IPS-18c (cell line): ENCODE results near the gene BTG1.
"Not testable (repeated sequence)": the region's sequence is repeated elsewhere in the genome, so short reads cannot be mapped to it uniquely, and the experiment has no call there.

ENCODE experiments used
- H3K4me3 ChIP-seq: 2 replicates; pipeline ENCODE4 v1.7.0; 2013; ENCODE audit warnings: low read depth, mild to moderate bottlenecking, low read length, moderate library complexity; ENCODE audit not compliant: insufficient read depth
- H3K9me3 ChIP-seq: one replicate; pipeline ENCODE4 v1.6.1; 2013; ENCODE audit warnings: mild to moderate bottlenecking, low read length, moderate library complexity; ENCODE audit not compliant: control insufficient read depth, insufficient read depth

Gene BTG1

GRCh38 chr12:92138626-92139025, 7.0 kb downstream of the BTG1 start:
- no peak overlapping the region for H3K4me3 ChIP-seq

GRCh38 chr12:92138144-92138543, 7.5 kb downstream of the BTG1 start:
- H3K4me3 ChIP-seq: no peak overlapping the region
- H3K9me3 ChIP-seq: no peaks in the 10 kb centered on the region

More at GRCh38 chr12:92138626-92139025, 7.0 kb downstream of the BTG1 start:
- H3K9me3 ChIP-seq: no peaks in the 10 kb centered on the region

- Histone ChIP-seq H3K4me3 (no peak overlapping the region), H3K9me3 (no peaks in the 10 kb centered on the region)
These were observed 8.5 kb downstream of the BTG1 start for GRCh38 chr12:92136965-92137721.

GRCh38 chr12:92136026-92136730, 9.5 kb downstream of the BTG1 start:
- Histone ChIP-seq H3K4me3 (no peak overlapping the region), H3K9me3 (no peaks in the 10 kb centered on the region)

- H3K4me3 ChIP-seq: not testable (repeated sequence)
These were observed 10.1 kb downstream of the BTG1 start for GRCh38 chr12:92135541-92135940.

GRCh38 chr12:92134638-92135274, 10.9 kb downstream of the BTG1 start:
- no peak overlapping the region for H3K4me3 ChIP-seq
- H3K9me3 ChIP-seq: no peaks in the 10 kb centered on the region

More at GRCh38 chr12:92135541-92135940, 10.1 kb downstream of the BTG1 start:
- H3K9me3 ChIP-seq: not testable (repeated sequence)

GRCh38 chr12:92133795-92134637, 11.6 kb downstream of the BTG1 start:
- Histone ChIP-seq H3K9me3 (no peaks in the 10 kb centered on the region), H3K4me3 (no peak overlapping the region)

GRCh38 chr12:92133171-92133570, 12.5 kb downstream of the BTG1 start:
- no peaks in the 10 kb centered on the region for H3K9me3 ChIP-seq
- no peak overlapping the region for H3K4me3 ChIP-seq

GRCh38 chr12:92132288-92132687, 13.4 kb downstream of the BTG1 start:
- Histone ChIP-seq H3K4me3 (no peak overlapping the region), H3K9me3 (no peaks in the 10 kb centered on the region)

- H3K4me3 ChIP-seq: no peak overlapping the region
- no peaks in the 10 kb centered on the region for H3K9me3 ChIP-seq
These were observed 14.6 kb downstream of the BTG1 start for GRCh38 chr12:92130999-92131398.

GRCh38 chr12:92129609-92130008, 16.0 kb downstream of the BTG1 start:
- Histone ChIP-seq H3K4me3 (no peak overlapping the region), H3K9me3 (no peaks in the 10 kb centered on the region)

- H3K9me3 ChIP-seq: no peaks in the 10 kb centered on the region
- no peak overlapping the region for H3K4me3 ChIP-seq
These were observed 17.0 kb downstream of the BTG1 start for GRCh38 chr12:92128612-92129011.

GRCh38 chr12:92124689-92125029, 21.0 kb downstream of the BTG1 start:
- Histone ChIP-seq H3K9me3 (peaks cover 3% of the 10 kb centered on the region), H3K4me3 (no peak overlapping the region)

GRCh38 chr12:92123780-92124688, 21.6 kb downstream of the BTG1 start:
- Histone ChIP-seq H3K9me3 (peaks cover 3% of the 10 kb centered on the region), H3K4me3 (no peak overlapping the region)

GRCh38 chr12:92122941-92123779, 22.5 kb downstream of the BTG1 start:
- Histone ChIP-seq H3K9me3 (peaks cover 3% of the 10 kb centered on the region), H3K4me3 (no peak overlapping the region)

GRCh38 chr12:92121826-92122225, 23.8 kb downstream of the BTG1 start:
- peaks cover 3% of the 10 kb centered on the region for H3K9me3 ChIP-seq
- H3K4me3 ChIP-seq: no peak overlapping the region
